Measurements from ENCODE around the gene RNF11.

DNA sequence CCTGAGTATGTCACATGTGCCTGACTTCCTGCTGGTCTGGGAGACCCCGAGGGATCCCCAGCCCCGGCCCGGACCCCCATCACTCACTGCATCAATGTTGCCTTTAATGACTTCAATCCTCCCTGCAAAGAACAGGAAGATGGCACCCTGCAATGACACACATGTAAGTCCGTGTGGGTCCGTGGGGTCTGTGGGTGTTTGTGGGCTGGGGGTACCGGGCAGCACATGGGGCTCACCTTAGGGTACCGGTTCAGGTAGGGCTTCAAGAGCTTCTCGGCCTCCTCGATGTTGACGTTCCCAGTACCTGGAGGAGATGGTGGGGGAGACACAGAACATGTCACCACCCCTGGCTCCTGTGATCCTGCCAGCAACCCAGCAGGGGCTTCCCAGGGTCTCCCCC is 66.2 kb downstream of the RNF11 start:
- TF ChIP-seq, protein P1, sequence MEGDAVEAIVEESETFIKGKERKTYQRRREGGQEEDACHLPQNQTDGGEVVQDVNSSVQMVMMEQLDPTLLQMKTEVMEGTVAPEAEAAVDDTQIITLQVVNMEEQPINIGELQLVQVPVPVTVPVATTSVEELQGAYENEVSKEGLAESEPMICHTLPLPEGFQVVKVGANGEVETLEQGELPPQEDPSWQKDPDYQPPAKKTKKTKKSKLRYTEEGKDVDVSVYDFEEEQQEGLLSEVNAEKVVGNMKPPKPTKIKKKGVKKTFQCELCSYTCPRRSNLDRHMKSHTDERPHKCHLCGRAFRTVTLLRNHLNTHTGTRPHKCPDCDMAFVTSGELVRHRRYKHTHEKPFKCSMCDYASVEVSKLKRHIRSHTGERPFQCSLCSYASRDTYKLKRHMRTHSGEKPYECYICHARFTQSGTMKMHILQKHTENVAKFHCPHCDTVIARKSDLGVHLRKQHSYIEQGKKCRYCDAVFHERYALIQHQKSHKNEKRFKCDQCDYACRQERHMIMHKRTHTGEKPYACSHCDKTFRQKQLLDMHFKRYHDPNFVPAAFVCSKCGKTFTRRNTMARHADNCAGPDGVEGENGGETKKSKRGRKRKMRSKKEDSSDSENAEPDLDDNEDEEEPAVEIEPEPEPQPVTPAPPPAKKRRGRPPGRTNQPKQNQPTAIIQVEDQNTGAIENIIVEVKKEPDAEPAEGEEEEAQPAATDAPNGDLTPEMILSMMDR (IDR thresholded peaks at IDR 0.05), result no peak
- TF ChIP-seq POLR2A (IDR thresholded peaks at IDR 0.05), result no peak
